ENCODE data around the gene MEX3D.

MEX3D gene

GRCh38 chr19:1505991-1506881 lies 61.9 kb downstream of the MEX3D start:
- no peak overlapping the region for H3K4me3 ChIP-seq (ENCODE audit: low read depth, low read length)
- DNase-seq (ENCODE audit: low read depth), result no peak
- TF ChIP-seq CTCF (conservative IDR thresholded peaks at IDR 0.05; ENCODE audit: low read depth, low read length), result no peak

- no peak overlapping the region for H3K4me3 ChIP-seq (ENCODE audit: low read depth, low read length)
- TF ChIP-seq CTCF (conservative IDR thresholded peaks at IDR 0.05; ENCODE audit: low read depth, low read length), result no peak
- DNase-seq (ENCODE audit: low read depth), result no peak
These were observed 63.1 kb downstream of the MEX3D start for GRCh38 chr19:1505012-1505411.
